Activated CD8-positive, alpha-beta memory T cell treated with anti-CD3 and anti-CD28 coated beads for 24 hours (primary cell): ENCODE data around the gene DNAJC30.
"Not testable (repeated sequence)": the region's sequence is repeated elsewhere in the genome, so short reads cannot be mapped to it uniquely, and the experiment has no call there.

Experiments used
- DNase-seq: peaks from one replicate; pipeline ENCODE4 v3.0.0-alpha.2; 2020

DNAJC30 gene

GRCh38 chr7:73683056-73683787, at the start of gene DNAJC30, which contains the start of gene BUD23:
Gene DNAJC30 (minus strand): TSS chr7:73683453. CDS start chr7:73683423, 30 bp downstream.
Gene BUD23 (plus strand): TSS chr7:73683597. CDS start chr7:73683626, 29 bp downstream.
- peak; percentile 96 for DNase-seq

- DNase-seq = no peak
These were observed 49.1 kb upstream of the DNAJC30 start for GRCh38 chr7:73732397-73732796.

GRCh38 chr7:73730485-73730884, 47.2 kb upstream of the DNAJC30 start:
- no peak for DNase-seq

GRCh38 chr7:73728551-73728950, 45.3 kb upstream of the DNAJC30 start:
- DNase-seq = no peak

GRCh38 chr7:73727952-73728351, 44.7 kb upstream of the DNAJC30 start:
- DNase-seq = no peak

- DNase-seq = no peak
These were observed 42.8 kb upstream of the DNAJC30 start for GRCh38 chr7:73726083-73726466.

- DNase-seq = no peak
These were observed 40.6 kb upstream of the DNAJC30 start for GRCh38 chr7:73723813-73724212.

GRCh38 chr7:73722785-73723184, 39.5 kb upstream of the DNAJC30 start:
- no peak for DNase-seq

GRCh38 chr7:73722182-73722581, 38.9 kb upstream of the DNAJC30 start:
- DNase-seq = not testable (repeated sequence)

- DNase-seq = no peak
These were observed 38.1 kb upstream of the DNAJC30 start for GRCh38 chr7:73721377-73721817.

GRCh38 chr7:73720443-73720842, 37.2 kb upstream of the DNAJC30 start:
- not testable (repeated sequence) for DNase-seq

GRCh38 chr7:73719806-73720169, 36.5 kb upstream of the DNAJC30 start:
- no peak for DNase-seq

- peak; percentile 87 for DNase-seq
These were observed 35.9 kb upstream of the DNAJC30 start, which contains the start of gene STX1A for GRCh38 chr7:73718905-73719805. Gene STX1A (minus strand): TSS chr7:73719669. CDS start chr7:73719631, 38 bp downstream.

- DNase-seq = peak; percentile 71
These were observed 35.2 kb upstream of the DNAJC30 start for GRCh38 chr7:73718438-73718881.

GRCh38 chr7:73717991-73718405, 34.7 kb upstream of the DNAJC30 start:
- DNase-seq = peak; percentile 89

GRCh38 chr7:73717025-73717807, 34.0 kb upstream of the DNAJC30 start:
- no peak for DNase-seq

- no peak for DNase-seq
These were observed 33.2 kb upstream of the DNAJC30 start for GRCh38 chr7:73716318-73716890.

GRCh38 chr7:73715648-73716317, 32.5 kb upstream of the DNAJC30 start:
- DNase-seq = no peak

GRCh38 chr7:73713319-73713718, 30.1 kb upstream of the DNAJC30 start:
- not testable (repeated sequence) for DNase-seq

GRCh38 chr7:73712773-73713172, 29.5 kb upstream of the DNAJC30 start:
- no peak for DNase-seq

- no peak for DNase-seq
These were observed 25.8 kb upstream of the DNAJC30 start for GRCh38 chr7:73708961-73709549.
